GM20000 (cell line): ENCODE data around the gene TIMP2.

ENCODE experiments used
- DNase-seq: peaks from one replicate; pipeline ENCODE4 v3.0.0; 2012; ENCODE audit warnings: low spot score
- CTCF ChIP-seq: IDR thresholded peaks from 2 replicates; pipeline ENCODE4 v1.5.1; 2012; ENCODE audit warnings: mild to moderate bottlenecking, control low read depth; ENCODE audit errors: extremely low read depth, missing control alignments

Gene TIMP2

GRCh38 chr17:78937561-78937960, 12.4 kb upstream of the TIMP2 start:
- no peak for TF ChIP-seq CTCF
- no peak for DNase-seq

- no peak for DNase-seq
- TF ChIP-seq CTCF: no peak
Observed at GRCh38 chr17:78935419-78936323, 10.5 kb upstream of the TIMP2 start.

- TF ChIP-seq CTCF: no peak
- no peak for DNase-seq
Observed at GRCh38 chr17:78934681-78935418, 9.7 kb upstream of the TIMP2 start.

- DNase-seq: no peak
- TF ChIP-seq CTCF: no peak
Observed at GRCh38 chr17:78933959-78934568, 8.9 kb upstream of the TIMP2 start.

GRCh38 chr17:78933025-78933958, 8.1 kb upstream of the TIMP2 start:
- peak; percentile 61 for DNase-seq
- TF ChIP-seq CTCF: no peak

- TF ChIP-seq CTCF: no peak
- DNase-seq: no peak
Observed at GRCh38 chr17:78929908-78930775, 5.0 kb upstream of the TIMP2 start.
